Suprapubic skin (tissue), 4 donors: ENCODE measurements around the gene MUS81. TPM values are rescaled to one million over a fixed set of nuclear protein-coding genes. Genes with fewer than 3 reads are reported as not detected.

Experiments
- DNase-seq, 2 donors: peaks; one replicate each; pipeline ENCODE4 v3.0.0-alpha.2; 2019; ENCODE audit warnings: low spot score in 2 of 2
- H3K27ac ChIP-seq: fragments of 200-600 bp; sonication (generic); one replicate; pipeline ENCODE4 v1.5.1; 2019
- H3K27me3 ChIP-seq: fragments of 200-600 bp; sonication (generic); one replicate; pipeline ENCODE4 v1.5.1; 2019
- H3K36me3 ChIP-seq: fragments of 200-600 bp; sonication (generic); one replicate; pipeline ENCODE4 v1.5.1; 2019
- H3K4me1 ChIP-seq: fragments of 200-600 bp; sonication (generic); one replicate; pipeline ENCODE4 v1.5.1; 2019
- H3K4me3 ChIP-seq: fragments of 200-600 bp; sonication (generic); one replicate; pipeline ENCODE4 v1.5.1; 2019; ENCODE audit warnings: mild to moderate bottlenecking
- H3K9me3 ChIP-seq: fragments of 200-600 bp; sonication (generic); one replicate; pipeline ENCODE4 v1.5.1; 2019
- CTCF ChIP-seq, 2 donors: fragments of 200-600 bp in 1 of 2; fragments of 450-650 bp in 1 of 2; sonication (generic) in 1 of 2; IDR thresholded peaks; one replicate each; pipeline ENCODE4 v1.5.1; 2016 to 2019; ENCODE audit warnings: antibody characterized with exemption in 2 of 2, mild to moderate bottlenecking in 1 of 2, moderate library complexity in 1 of 2
- EP300 ChIP-seq: sonication (generic); formaldehyde crosslinking; IDR thresholded peaks from one replicate; pipeline ENCODE4 v1.6.1; 2017; ENCODE audit warnings: antibody characterized with exemption
- POLR2A ChIP-seq, 2 donors: fragments of 450-650 bp; IDR thresholded peaks; one replicate each; pipeline ENCODE4 v1.6.1; 2017; ENCODE audit warnings: antibody characterized with exemption in 2 of 2, mild to moderate bottlenecking in 2 of 2, moderate library complexity in 2 of 2
- POLR2AphosphoS5 ChIP-seq, 3 donors: sonication (generic); formaldehyde crosslinking; IDR thresholded peaks; one replicate each; pipeline ENCODE4 v1.6.1; 2017; ENCODE audit warnings: antibody characterized with exemption in 3 of 3
- WGBS: methylation state at CpG from one replicate; pipeline ENCODE4 v1.1.5; 2018; 5-methylcytosine and 5-hydroxymethylcytosine counted together
- total RNA-seq, 4 donors: library from RNA; depleted of rRNA; stranded (reverse); fragments of >200 nt; gene quantifications; one replicate each; pipeline ENCODE4 v1.1.0, GENCODE V29; 2016

MUS81 gene
- total RNA-seq, 4 donors from 2014 or later = 22.8 to 46.2 (median 32.2) TPM

- H3K27ac ChIP-seq = no peak overlapping the region
- no peak for DNase-seq
- H3K4me3 ChIP-seq = no peak overlapping the region
- WGBS = 94% methylated on average over 8 of the region's 12 CpGs
- H3K36me3 ChIP-seq = peaks cover 58% of the 10 kb centered on the region
- H3K9me3 ChIP-seq = no peaks in the 10 kb centered on the region
- H3K27me3 ChIP-seq = no peaks in the 10 kb centered on the region
- peaks cover 33% of the 10 kb centered on the region for H3K4me1 ChIP-seq
- TF ChIP-seq EP300 (no peak), POLR2A (IDR thresholded peaks at IDR 0.05) (no peak), POLR2AphosphoS5 (IDR thresholded peaks at IDR 0.05) (no peak), CTCF (IDR thresholded peaks at IDR 0.05) (no peak)
Observed at GRCh38 chr11:65863889-65864705, 3.9 kb downstream of the MUS81 start.

- H3K27me3 ChIP-seq = no peaks in the 10 kb centered on the region
- H3K27ac ChIP-seq = no peak overlapping the region
- no peak overlapping the region for H3K4me3 ChIP-seq
- peaks cover 58% of the 10 kb centered on the region for H3K36me3 ChIP-seq
- H3K9me3 ChIP-seq = no peaks in the 10 kb centered on the region
- WGBS = 84% methylated on average over 12 of the region's 18 CpGs
- no peak for TF ChIP-seq EP300
- TF ChIP-seq POLR2AphosphoS5 (IDR thresholded peaks at IDR 0.05) = no peak
- no peak for TF ChIP-seq POLR2A (IDR thresholded peaks at IDR 0.05)
- TF ChIP-seq CTCF (IDR thresholded peaks at IDR 0.05) = no peak
- peaks cover 27% of the 10 kb centered on the region for H3K4me1 ChIP-seq
- DNase-seq = no peak
Observed at GRCh38 chr11:65864706-65865471, 4.7 kb downstream of the MUS81 start.

GRCh38 chr11:65865550-65866172 is 5.4 kb downstream of the MUS81 start:
- 82% methylated on average over 3 of the region's 9 CpGs for WGBS
- H3K27me3 ChIP-seq = no peaks in the 10 kb centered on the region
- no peak overlapping the region for H3K27ac ChIP-seq
- peaks cover 58% of the 10 kb centered on the region for H3K36me3 ChIP-seq
- H3K4me3 ChIP-seq = no peak overlapping the region
- TF ChIP-seq EP300 (no peak), CTCF (IDR thresholded peaks at IDR 0.05) (no peak), POLR2A (IDR thresholded peaks at IDR 0.05) (no peak), POLR2AphosphoS5 (IDR thresholded peaks at IDR 0.05) (no peak)
- H3K9me3 ChIP-seq = no peaks in the 10 kb centered on the region
- H3K4me1 ChIP-seq = peaks cover 31% of the 10 kb centered on the region
- DNase-seq = no peak

- H3K4me3 ChIP-seq = no peak overlapping the region
- no peak for DNase-seq
- no peak overlapping the region for H3K27ac ChIP-seq
- H3K4me1 ChIP-seq = peaks cover 30% of the 10 kb centered on the region
- no peaks in the 10 kb centered on the region for H3K27me3 ChIP-seq
- TF ChIP-seq POLR2A (IDR thresholded peaks at IDR 0.05) (no peak), EP300 (no peak), CTCF (IDR thresholded peaks at IDR 0.05) (no peak), POLR2AphosphoS5 (IDR thresholded peaks at IDR 0.05) (no peak)
- H3K9me3 ChIP-seq = no peaks in the 10 kb centered on the region
- H3K36me3 ChIP-seq = peaks cover 58% of the 10 kb centered on the region
- 83% methylated on average over 10 of the region's 21 CpGs for WGBS
Observed at GRCh38 chr11:65866509-65867283, 6.5 kb downstream of the MUS81 start.
